ENCODE results near the gene ASPDH. TPM values are rescaled to one million over a fixed set of nuclear protein-coding genes. Genes with fewer than 3 reads are reported as not detected.

ASPDH gene
- total RNA-seq, 2 experiments from 2014 or later = not detected

- ChIA-PET CTCF (no interaction called here), POLR2A (no interaction called here)
- Mint-ChIP-seq H3K36me3 (ENCODE audit: low read depth) (no peaks in the 10 kb centered on the region), H3K9me3 (no peaks in the 10 kb centered on the region), H3K4me3 (no peak overlapping the region), H3K27ac (no peak overlapping the region), H3K27me3 (peaks cover 51% of the 10 kb centered on the region), H3K4me1 (ENCODE audit: low read depth) (peaks cover 4% of the 10 kb centered on the region)
- peaks cover 16 to 37% of the 10 kb centered on the region in 2 experiments for H3K27me3 ChIP-seq (ENCODE audit: control insufficient read depth in 1 of 2, insufficient read depth in 2 of 2, low read length in 2 of 2)
- H3K4me3 ChIP-seq (ENCODE audit: low read length) = no peak overlapping the region
- DNase-seq = no peak
- intact Hi-C loops (cut with DNase I, micrococcal nuclease) = no loop called here
- peaks cover 0 to 4% of the 10 kb centered on the region in 2 experiments for H3K9me3 ChIP-seq (ENCODE audit: control insufficient read depth in 1 of 2, insufficient read depth in 1 of 2, low read length in 2 of 2)
- ATAC-seq (ENCODE audit: poor library complexity) = no peak
- H3K4me1 ChIP-seq (ENCODE audit: insufficient read depth, low read length) = peaks cover 3% of the 10 kb centered on the region
- H3K27ac ChIP-seq (ENCODE audit: low read depth in 1 of 2, low read length in 2 of 2) = no peak overlapping the region
- H3K36me3 ChIP-seq (ENCODE audit: insufficient read depth, low read length) = no peaks in the 10 kb centered on the region
- TF ChIP-seq, protein P1, sequence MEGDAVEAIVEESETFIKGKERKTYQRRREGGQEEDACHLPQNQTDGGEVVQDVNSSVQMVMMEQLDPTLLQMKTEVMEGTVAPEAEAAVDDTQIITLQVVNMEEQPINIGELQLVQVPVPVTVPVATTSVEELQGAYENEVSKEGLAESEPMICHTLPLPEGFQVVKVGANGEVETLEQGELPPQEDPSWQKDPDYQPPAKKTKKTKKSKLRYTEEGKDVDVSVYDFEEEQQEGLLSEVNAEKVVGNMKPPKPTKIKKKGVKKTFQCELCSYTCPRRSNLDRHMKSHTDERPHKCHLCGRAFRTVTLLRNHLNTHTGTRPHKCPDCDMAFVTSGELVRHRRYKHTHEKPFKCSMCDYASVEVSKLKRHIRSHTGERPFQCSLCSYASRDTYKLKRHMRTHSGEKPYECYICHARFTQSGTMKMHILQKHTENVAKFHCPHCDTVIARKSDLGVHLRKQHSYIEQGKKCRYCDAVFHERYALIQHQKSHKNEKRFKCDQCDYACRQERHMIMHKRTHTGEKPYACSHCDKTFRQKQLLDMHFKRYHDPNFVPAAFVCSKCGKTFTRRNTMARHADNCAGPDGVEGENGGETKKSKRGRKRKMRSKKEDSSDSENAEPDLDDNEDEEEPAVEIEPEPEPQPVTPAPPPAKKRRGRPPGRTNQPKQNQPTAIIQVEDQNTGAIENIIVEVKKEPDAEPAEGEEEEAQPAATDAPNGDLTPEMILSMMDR (IDR thresholded peaks at IDR 0.05) = no peak
These were observed 34.7 kb upstream of the ASPDH start for GRCh38 chr19:50548191-50549058.

DNA sequence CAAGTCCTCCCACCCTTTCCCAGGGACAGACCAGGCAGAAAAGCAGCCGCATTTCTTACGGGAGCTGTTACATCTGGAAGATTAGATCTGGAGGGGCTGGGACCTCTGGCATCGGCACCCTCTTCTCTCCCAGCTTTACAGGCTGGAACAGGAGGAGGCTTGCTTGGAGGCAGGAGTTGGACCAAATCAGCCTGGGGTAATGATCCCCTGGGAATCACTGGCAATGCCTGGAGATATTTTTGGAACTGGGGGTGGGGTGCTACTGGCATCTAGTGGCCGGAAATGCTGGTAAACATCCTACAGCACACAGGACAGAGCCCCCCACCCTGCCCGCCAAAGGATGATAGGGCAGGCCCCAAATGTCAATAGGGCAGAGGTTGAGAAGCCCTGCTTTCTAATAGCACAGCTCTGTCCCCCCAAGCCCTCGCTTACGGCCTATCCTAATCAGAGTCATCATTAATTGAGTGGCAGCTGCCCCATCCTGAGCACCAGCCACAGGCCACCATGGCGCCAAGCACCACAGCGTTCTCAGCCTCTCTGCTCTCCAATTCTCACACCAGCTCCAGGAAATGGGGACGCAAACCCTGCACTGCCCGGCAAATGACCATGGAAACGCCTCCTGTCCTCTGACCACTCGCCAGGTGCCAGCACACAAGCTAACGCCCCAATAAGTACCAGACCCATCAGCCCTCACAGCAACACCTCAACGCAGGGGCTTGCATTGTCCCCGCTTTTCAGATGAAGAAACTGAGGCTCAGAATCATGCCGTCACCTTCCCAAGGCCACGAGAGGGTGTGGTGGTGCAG lies 33.9 kb upstream of the ASPDH start:
- intact Hi-C loops (cut with DNase I, micrococcal nuclease) = no loop called here
- no peak for DNase-seq

GRCh38 chr19:50546527-50547221 lies 33.0 kb upstream of the ASPDH start:
- no peak for ATAC-seq (ENCODE audit: poor library complexity)
- H3K27me3 ChIP-seq (ENCODE audit: control insufficient read depth in 1 of 2, insufficient read depth in 2 of 2, low read length in 2 of 2) = peaks cover 6 to 21% of the 10 kb centered on the region in 2 experiments
- H3K9me3 ChIP-seq (ENCODE audit: control insufficient read depth in 1 of 2, insufficient read depth in 1 of 2, low read length in 2 of 2) = no peaks in the 10 kb centered on the region
- ChIA-PET POLR2A (no interaction called here), CTCF (no interaction called here)
- H3K4me1 ChIP-seq (ENCODE audit: insufficient read depth, low read length) = peaks cover under 1% of the 10 kb centered on the region
- no peaks in the 10 kb centered on the region for H3K36me3 ChIP-seq (ENCODE audit: insufficient read depth, low read length)
- Mint-ChIP-seq H3K4me1 (ENCODE audit: low read depth) (no peaks in the 10 kb centered on the region), H3K4me3 (no peak overlapping the region), H3K27me3 (peaks cover 33% of the 10 kb centered on the region), H3K27ac (no peak overlapping the region), H3K36me3 (ENCODE audit: low read depth) (no peaks in the 10 kb centered on the region), H3K9me3 (no peaks in the 10 kb centered on the region)
- intact Hi-C loops (cut with DNase I, micrococcal nuclease) = no loop called here
- TF ChIP-seq, protein P1 (IDR thresholded peaks at IDR 0.05) = no peak
- no peak for DNase-seq
- H3K27ac ChIP-seq (ENCODE audit: low read depth in 1 of 2, low read length in 2 of 2) = no peak overlapping the region
- H3K4me3 ChIP-seq (ENCODE audit: low read length) = no peak overlapping the region

More for the DNA sequence above, 33.9 kb upstream of the ASPDH start:
- no peak overlapping the region for H3K4me3 ChIP-seq (ENCODE audit: low read length)
- no peak for ATAC-seq (ENCODE audit: poor library complexity)
- H3K9me3 Mint-ChIP-seq = no peaks in the 10 kb centered on the region
- H3K4me1 Mint-ChIP-seq (ENCODE audit: low read depth) = peaks cover 4% of the 10 kb centered on the region
- H3K27me3 ChIP-seq (ENCODE audit: control insufficient read depth in 1 of 2, insufficient read depth in 2 of 2, low read length in 2 of 2) = peaks cover 11 to 30% of the 10 kb centered on the region in 2 experiments
- ChIA-PET CTCF (no interaction called here), POLR2A (no interaction called here)
- no peaks in the 10 kb centered on the region for H3K9me3 ChIP-seq (ENCODE audit: control insufficient read depth in 1 of 2, insufficient read depth in 1 of 2, low read length in 2 of 2)
- H3K4me1 ChIP-seq (ENCODE audit: insufficient read depth, low read length) = peaks cover 3% of the 10 kb centered on the region
- H3K27me3 Mint-ChIP-seq = peaks cover 42% of the 10 kb centered on the region
- no peaks in the 10 kb centered on the region for H3K36me3 ChIP-seq (ENCODE audit: insufficient read depth, low read length)
- H3K36me3 Mint-ChIP-seq (ENCODE audit: low read depth) = no peaks in the 10 kb centered on the region
- H3K27ac ChIP-seq (ENCODE audit: low read depth in 1 of 2, low read length in 2 of 2) = no peak overlapping the region
- no peak overlapping the region for H3K4me3 Mint-ChIP-seq
- TF ChIP-seq, protein P1 (IDR thresholded peaks at IDR 0.05) = no peak
- no peak overlapping the region for H3K27ac Mint-ChIP-seq
